Activated CD4-positive, CD25-positive, alpha-beta regulatory T cell treated with anti-CD3 and anti-CD28 coated beads, Interleukin-2, amount 50 U/mL, for 16 hours (primary cell): ENCODE data around the gene PIGS.

ENCODE experiments used
- DNase-seq: peaks from one replicate; pipeline ENCODE4 v3.0.0-alpha.2; 2020; ENCODE audit warnings: low read depth, low spot score

Gene PIGS

DNA sequence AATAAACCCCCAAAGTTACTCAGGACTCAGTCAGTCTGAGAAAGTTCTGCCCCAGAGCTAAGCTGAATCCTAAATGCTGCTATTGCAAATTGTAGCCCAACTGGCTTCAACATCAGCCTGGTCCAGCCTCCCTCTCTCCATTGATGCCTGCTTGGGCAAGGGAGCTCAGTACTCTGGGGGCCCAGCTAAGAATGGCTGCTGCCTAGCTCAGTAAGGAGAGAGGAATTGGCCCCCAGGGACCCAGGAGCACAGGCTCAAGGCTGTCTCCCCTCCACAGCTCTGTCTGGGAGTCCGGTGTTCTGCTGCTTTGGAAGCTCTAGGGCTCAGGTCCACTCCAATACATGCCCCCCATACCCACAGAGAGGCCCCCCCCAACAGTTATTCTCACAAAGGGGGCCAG, 20.5 kb downstream of the PIGS start:
- DNase-seq = no peak

DNA sequence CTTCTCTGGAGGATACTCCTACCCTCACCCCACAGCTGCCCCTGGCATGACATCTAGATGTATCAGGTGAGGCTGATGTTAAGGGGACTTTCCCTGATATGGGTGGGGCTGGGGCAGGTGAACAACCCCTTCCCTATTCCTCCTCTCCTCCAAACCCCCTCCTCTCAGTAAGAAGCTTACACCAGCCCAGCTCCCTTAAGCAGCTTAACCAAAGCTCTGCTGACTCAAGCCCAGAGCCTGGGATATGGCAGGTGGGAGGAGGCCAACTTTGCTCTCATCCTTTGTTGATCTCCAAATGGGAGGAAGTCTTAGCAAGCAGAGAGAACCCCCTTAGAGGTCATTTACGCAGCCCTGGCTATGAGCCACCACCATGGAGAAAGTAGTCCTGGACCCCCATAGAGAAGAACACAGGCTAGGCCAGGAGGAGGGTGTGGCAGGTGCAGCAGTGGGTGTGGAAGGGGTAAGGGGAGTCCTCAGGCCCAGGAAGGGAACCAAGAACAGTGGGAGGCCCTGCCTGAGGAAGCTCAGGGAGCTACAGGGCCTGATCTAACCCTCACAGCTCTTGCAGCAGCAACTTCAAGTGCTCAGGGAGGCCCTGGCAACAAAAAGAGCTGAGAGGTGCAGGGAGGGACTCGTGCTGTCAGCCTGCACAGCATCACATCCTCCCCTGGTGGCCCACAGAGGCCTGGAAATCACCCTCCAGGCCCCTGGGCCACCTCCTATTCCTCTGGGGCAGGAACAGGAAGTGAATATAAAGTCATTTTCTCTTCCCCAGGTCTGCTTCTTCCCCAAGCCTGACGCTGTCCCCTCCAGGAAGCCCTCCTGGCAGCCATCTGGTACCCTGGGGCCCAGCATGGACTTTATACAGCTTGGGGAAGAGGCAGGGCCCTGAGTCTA, 21.8 kb downstream of the PIGS start:
- no peak for DNase-seq

DNA sequence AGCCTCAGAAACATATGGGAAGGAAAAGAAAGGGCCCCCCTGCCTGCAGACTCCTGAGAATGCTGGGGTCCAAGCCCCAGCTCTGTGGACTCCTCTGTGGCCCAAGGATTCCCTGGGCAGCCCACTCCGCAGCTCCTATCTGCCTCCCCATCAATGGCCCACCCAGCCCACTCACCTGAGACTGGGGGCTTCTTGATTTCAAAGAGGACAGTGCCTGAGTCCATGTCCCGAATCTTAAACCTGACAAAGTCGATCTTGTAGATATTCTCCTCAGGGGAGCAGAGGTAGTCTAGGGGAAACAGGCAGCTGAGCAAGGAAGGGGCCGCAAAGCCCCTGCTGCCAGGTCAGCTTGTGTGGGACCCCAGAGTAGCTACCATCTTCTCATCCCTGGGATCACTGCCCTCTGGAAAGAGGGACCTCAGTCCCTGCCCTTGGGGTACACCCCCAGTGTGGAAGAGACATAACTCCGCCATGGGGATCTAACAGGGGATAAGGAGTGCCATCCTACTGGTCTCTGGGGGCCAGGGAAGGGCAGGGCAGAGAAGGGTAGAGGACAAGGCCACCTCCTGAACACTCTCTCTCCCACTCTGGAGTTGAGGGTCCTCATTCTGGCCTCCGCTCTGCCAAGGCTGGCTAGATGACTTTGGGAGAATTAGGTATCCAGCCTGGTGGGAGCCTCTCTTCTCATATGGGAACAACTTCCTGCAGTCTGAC, 22.8 kb downstream of the PIGS start:
- no peak for DNase-seq

DNA sequence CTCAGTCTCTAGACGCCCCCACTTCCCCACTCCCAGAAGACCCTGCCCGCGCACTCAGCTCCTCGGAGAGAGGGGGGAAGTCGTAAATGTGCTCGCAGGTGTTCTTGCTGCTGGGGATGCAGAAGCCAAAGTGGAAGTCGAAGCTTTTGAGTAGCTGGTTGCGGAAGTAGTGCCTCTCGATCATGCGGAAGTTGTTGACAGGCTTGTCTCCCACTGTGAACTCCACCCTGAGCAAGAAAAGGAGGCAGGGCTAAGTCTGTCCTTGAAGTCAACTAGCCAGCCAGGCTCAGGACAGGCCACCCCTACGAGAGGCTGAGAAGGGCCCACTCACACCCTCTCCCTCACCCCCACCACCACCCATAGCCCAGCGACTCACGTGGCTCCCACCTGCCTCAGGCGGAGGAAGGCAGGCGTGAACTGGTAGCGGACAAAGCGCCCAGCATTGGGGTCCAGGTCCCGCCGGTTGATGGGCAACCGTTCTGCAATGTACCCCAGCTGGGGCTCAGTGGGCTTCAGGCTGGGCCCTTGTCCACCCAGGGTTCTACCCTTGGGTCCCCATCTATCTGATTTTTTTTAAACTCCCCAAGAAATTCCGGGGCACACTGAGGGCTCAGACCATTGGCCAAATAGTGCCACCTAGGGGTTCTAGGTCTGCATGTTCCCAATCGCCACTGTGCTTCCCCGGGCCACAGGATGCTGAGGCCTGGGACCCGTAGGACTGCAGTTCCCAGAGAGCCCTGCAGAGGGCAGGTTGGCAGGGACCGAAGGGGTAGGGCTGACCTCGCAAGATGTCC, 23.5 kb downstream of the PIGS start:
- peak; percentile 21 for DNase-seq

DNA sequence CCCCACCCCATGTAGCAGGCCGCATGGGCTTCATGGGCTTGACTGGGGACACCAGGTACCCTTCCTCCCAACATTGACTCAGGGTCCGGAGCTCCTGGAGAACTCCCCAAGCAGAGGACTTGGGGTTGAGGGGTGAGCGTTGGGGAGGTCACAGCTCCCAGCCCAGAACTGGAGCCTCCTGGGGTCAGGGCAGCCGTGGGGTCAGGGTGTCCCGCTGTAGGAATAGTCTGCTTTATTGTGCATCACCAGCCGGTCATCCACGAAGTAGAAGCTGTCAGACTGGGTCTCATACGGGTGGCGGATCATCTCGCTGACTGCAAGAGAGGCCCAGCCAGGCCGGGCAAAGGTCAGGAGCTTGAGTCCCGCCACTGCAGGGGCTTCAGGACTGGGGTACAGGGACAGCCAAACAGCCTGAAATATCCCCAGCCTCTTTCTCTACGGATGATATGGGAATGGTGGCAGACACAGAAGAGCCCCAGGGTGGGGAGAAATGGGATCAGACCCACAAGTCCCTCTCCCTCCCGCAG, 24.2 kb downstream of the PIGS start:
- no peak for DNase-seq

DNA sequence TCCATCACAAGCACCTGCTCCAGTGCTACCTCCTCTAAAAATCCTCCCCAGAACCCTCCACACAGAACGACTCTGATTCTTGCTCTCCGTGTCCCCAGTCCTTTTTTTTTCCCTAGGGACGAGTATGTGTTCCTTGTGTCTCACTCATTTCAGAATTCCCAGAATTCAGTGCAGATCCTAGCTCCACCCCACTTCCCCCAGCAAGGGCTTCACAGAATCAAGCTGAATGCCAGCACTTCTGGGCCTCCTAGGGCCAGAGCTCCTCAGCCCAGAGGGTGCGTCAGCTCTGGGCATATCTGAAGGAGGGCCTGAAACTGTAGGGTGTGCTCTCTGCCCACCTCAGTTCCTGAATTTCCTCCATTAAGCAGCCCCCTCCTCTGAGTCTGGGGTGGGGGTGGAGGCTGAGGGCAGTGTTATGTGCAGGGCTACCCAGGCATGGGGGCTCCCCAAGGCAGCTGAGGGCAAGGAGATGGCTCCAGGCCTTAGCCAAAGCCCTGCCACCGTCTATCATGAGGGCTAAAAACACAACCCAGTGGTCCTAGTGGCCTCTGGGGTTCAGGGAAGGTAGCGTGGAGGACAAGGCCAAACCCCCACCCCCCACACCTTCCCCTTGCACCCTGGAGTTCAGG, 25.4 kb downstream of the PIGS start:
- DNase-seq = no peak

DNA sequence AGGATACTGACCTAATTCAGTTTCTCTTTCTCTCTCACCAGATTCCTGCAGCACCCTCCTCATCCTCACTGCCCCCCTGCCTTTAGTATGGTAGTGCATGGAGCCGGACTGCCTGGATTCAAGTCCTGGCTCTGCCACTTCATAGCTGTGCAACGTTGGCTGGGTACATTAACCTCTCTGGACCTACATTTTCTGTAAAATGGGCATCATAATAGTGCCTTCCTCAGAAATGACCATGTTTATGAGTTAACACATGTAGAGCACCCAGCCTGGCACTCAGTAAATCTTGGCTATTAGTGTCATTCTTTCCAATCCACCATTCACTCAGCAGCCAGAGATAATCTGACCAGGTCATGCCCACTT, 26.2 kb downstream of the PIGS start:
- DNase-seq = no peak

DNA sequence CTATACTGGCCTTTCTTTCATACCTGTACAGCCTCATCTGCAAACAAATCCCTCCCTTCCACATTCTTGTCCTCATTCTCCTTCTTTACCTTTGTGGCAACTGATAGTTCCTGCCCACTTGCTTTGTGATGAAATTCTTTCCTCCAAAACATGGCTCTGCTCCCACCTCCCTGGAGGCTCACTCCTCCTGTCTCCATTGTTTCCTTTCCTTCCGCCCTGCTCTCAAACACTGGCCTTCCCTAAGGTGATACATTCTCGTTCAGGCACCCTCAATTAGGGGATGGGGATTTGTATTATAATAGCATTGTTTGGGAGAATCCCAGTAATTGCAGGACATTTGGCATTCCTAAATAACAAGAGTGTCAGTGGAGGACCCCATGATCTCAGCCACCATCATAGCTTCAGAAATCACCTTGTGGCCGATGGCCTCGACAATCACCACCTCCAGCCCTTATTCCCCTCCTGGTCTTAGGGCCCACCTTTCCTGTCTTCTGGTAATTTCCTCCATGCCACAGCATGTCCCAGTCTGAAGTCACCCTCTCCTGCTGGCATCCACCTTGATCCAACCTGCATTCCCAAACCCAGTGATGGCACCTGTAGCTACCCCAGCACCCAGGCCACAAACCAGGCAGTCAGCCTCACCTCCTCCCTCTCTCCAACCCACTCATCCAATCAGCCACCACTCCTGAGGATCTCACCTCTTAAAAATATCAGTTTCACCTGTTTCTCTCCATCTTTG, 26.8 kb downstream of the PIGS start:
- no peak for DNase-seq

DNA sequence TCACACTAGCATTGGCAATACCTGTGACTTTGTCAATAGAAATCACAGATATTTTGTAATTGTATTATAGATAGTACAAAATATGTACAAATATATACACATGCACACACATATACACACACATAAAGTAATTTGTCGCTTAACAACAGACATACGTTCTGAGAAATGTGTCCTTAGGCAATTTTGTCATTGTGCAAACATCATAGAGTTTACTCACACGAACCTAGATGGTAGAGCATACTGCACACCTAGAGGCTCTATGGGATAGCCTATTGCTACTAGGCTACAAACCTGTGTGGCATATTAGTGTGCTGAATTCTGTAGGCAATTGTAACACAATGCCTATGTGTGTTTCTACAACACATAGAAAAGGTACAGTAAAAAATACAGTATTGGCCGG, 29.9 kb downstream of the PIGS start:
- no peak for DNase-seq

DNA sequence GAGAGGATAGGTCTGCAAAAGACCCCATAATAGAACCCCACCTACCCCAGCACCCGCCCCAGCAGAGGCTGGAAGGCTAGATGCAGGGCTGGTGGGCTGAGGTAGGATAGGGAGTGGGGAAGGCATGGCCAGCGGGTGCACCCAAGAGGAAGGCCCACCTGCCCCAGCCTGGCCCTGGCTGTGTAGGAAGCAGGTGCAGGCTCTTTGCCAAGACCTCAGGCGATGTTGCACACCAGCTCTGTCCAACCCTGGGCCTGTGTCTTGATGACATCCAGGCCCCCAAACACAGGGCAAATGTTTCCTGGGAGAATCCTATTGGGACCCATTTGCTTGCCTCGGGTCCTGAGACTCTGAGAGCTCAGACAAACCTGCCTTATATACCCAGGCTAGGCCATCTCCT, 31.1 kb downstream of the PIGS start:
- no peak for DNase-seq

DNA sequence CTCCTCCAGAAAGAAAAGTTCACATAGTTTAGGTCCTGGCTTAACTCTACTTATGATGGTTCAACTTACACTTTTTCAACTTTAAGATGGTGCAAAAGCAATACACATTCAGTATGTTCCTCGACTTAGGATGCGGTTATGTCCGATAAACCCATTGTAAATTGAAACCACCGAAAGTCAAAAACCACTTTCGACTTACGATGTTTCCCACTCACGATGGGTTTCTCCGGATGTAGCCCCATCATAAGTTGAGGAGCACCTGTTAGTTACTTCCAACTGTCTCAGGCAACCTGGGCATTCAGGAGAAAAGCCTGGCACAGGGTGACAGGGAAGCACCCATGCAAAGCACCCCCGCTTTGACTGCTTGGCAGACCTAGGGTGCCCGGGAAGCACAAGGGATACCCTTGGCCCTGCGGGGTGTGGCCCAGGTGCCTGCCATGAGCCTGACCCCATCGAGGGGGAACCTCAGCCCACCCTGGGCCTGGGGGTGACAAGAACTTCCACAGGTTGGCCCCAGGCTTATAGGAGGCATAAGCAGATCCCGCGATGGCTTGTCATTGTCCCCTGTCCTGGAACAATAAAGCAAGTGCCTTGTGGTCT, 32.9 kb downstream of the PIGS start:
- DNase-seq = no peak

DNA sequence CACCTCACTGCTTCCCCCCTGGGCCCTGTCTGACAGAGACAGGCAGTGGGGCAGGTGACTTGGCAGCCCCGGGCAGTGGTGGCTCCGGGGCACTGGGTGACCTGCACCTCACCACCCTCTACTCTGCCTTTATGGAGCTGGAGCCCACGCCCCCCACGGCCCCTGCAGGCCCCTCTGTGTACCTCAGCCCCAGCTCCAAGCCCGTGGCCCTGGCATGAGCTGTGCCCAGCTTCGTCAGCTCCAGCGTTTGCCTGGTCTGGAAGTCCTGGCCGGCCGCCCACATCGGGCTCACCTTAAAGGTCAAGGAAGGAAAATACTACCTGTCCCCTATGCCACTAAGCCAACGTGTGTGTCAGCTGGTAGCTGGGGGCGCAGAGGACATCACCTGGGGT, 34.1 kb downstream of the PIGS start:
- no peak for DNase-seq

DNA sequence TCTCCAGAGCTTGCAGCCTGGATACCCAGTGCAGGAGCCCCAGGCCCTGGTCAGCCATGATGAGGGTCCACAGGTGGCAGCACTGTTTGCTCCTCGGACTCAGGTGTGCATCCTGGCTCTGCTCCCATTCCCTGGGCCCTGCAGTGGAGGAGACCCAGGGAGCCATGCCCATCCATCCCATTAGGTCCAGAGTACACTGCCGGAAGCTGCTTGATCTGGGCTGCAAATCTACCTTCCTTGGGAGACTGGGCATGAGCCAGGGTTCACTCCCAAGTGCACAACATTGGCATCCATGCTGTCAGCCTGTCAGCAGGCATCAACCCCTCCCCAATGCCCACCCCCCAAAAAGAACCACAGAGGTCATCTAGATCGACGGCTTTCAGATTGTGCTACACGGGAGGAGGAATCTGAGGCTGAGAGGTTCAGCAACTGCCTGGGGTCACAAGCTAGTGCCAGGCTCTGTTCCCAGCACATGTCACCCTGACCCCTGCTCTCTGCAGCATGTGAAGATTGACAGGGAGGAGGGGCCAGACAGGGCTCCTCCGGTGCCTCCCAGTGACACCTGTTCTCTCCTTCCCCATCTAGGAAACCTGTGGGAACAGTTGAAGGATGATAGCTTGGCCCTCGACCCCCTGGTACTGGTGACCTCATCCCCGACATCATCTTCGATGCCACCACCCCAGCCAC, 34.6 kb downstream of the PIGS start:
- DNase-seq = no peak

DNA sequence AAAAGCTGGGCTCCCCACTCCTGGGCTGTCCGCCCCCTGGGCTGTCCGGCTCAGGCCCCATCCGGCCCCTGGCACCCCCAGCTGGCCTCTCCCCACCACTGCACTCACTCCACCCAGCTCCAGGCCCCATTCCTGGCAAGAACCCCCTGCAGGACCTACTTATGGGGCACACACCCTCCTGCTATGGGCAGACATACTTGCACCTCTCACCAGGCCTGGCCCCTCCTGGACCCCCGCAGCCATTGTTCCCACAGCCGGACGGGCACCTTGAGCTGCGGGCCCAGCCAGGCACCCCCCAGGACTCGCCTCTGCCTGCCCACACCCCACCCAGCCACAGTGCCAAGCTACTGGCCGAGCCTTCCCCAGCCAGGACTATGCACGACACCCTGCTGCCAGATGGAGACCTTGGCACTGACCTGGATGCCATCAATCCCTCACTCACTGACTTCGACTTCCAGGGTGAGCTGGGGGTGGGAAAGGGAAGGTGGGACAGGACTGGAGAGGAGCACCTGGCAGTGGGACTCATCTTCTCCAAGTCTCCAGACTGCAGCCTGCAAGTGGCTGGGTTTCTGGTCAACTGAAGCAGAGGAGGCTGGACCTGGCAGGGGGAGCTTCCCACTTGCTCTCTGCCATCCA, 36.5 kb downstream of the PIGS start:
- DNase-seq = no peak

DNA sequence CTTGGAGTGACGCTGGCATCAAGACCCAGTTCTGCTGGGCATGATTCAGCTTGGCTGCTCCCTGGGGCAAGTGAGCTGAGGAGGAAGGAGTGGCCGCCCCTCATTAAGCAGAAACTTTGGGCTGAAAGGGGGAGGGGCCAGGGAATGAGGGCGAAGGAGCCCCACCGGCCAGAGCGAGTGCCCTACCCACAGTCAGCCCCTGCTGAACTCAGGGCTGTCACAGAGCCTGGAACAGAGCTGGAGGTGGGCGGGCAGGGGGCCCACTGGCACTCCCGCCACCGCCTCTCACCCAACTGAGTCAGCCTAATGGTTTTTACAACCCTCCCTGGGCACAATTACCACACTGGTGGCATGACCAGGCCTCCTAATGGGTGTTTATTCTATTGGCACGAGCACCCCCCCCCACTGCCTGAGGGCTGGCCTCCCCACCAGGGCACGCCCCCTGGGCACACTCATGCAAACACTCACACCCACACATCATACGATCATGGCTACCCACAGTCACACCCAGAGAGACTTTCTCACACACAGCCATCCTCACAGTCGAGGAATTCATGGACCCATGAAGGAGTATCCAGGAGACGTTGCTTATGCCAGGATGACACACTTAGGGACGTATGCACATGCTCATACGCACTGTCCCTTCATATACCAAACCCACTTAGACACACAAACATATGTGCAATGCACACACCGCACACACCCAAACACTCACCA, 38.1 kb downstream of the PIGS start:
- no peak for DNase-seq

DNA sequence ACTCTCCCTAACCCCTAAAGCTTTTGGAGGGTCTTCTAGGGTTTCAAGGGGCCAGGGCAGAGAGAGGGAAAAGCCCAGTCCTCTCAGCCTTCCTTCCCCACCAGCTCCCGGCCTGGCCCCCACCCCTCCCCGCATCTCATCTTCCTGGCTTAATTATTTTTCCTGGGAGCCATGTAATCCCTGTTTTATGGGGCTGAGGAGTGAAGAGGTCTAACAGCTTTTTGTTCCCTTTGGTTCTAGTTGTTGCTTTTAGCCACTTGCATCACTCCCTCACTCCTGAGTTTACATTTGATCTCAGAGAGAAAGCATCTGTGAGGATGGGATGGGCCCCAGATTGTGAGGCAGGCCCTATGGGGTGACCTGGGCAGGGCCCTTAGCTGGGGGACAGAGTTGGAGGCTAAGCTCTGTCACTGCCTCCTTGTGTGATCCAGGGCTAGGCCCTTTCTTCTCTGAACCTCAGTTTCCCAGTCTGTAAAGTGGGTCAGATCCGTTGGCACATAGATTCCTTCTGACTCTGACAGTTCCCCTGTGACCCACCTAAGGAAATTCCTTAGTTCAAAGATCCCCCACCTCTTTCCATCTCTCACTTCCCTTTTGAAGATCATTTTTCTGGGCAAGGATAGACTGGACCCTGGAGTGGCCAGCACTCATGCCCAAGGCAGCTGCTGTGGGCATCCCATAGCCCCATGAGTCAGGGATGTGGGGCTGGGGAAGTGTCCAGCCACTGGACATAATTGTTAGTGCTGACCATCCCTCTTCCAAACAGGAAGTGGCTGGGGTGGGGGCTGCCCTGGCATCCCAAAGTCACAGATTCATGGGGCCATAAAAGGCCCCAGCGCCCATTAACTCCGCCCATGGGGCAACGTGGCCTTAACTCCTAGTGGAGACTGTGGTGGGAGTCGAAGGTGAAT, 39.0 kb downstream of the PIGS start:
- no peak for DNase-seq

DNA sequence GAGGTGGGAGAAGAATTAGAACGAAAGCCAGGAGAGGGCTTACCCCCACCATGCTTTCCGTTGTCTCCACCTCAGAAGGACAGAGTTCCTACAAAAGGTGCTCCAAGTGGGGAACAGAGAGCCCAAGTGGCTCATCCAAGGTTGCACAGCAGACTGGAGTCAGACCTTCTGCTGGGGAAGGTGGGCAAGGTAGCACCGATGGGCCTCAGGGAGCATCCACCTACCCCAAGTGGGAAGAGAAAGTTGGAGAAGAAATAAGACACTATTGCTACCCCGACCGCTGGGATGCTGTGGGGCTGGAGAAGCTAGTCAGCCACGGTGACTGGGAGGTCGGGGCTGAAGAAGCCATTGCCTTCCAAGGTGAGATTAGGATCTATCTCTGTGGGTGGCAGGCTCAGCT, 40.4 kb downstream of the PIGS start:
- DNase-seq = no peak

DNA sequence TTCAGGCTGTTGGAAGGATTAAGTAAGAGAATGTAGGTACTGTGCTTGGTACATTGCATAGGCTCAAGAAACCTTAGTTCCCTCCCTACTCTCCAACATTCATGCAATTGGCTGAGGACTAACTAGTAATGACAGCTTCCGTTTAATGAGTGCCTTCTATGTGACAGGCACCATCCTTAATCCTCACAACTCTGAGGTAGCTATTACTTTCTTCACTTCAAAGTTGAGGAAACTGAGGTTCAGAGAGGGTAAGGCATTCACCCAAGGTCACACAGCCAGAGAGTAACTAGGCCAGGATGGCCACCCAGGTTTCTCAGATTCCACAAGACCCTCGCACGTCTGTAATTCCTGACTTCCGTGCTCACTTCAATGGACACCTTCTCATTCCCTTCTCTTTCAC, 41.1 kb downstream of the PIGS start:
- DNase-seq = no peak
